ENCODE data around the gene BBS5.
"Not testable (repeated sequence)": the region's sequence is repeated elsewhere in the genome, so short reads cannot be mapped to it uniquely, and the experiment has no call there.

The BBS5 gene

DNA sequence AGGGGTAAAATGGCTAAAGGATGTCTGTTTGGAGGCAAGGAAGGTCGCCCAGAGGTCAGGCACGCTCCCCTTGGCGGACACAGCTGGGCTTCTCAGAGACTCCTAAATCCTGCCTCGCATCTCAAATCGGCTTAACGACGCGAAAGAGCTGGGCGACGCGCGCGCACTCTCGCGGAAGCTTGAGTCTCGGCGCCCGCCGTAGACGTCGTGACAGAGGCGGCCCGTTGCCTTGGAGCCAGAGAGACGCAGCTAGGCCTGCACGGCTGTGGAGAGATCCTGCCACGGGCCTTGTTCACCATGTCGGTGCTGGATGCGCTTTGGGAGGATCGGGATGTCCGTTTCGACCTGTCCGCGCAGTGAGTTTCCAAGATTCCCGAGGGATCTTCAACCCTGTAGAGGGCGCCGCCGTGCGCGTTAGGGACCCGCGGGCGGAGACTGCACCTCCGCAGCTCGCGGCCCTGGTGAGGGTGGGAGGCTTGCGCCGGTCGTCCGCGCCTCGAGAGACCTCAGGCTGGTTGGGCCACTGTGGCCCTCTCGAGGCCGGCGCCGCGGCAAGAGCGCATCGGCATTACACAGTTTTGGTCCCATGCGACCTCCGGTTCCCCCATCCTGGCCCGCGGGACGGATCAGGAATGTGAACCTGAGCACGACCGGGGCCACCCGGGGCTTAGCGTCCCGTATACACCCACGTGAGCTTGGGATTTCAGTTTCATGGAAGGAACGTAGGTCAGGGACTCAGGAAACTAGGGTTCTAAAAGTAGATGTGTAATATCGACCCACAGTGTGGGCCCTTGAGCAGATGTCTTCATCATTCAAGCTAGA is at the start of gene BBS5:
TSS of gene BBS5 (plus strand) at position 238 of the 822 bp plus-strand sequence. CDS start at position 298, 60 bp downstream.
- DNase-seq = peak; percentile 77 to 82

- not testable (repeated sequence) for DNase-seq
Observed at GRCh38 chr2:169431772-169432171, 47.5 kb upstream of the BBS5 start.

- DNase-seq = not testable (repeated sequence)
Observed at GRCh38 chr2:169434236-169434635, 45.1 kb upstream of the BBS5 start.

DNA sequence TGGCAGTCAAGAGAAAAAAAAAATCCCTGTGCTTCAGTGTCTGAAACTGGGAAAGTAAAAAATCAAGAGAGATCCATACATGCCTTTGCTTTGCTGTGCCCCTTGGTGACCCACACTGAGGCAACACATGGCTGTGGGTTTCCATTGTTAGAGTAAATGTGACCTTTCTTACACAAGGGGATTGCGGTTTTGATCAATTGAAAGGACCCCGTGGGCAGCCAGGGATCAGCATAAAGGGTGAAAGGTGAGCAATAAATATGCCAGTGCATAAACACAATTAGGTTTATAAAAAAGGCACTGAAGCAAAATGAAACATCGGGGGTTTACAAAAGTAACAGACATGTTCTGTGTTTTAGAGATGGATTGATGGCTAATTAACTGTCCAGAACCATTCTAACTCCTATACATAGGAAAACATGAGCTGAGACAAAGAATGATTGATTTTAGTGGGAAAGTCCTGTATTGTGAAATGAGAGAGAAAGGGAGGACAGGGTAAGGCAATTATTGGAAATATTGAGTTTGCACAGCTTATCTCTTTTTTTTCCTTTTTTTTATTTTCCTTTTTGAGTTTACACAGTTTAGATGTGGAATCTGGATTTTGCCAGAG is 40.7 kb upstream of the BBS5 start:
- DNase-seq = no peak

DNA sequence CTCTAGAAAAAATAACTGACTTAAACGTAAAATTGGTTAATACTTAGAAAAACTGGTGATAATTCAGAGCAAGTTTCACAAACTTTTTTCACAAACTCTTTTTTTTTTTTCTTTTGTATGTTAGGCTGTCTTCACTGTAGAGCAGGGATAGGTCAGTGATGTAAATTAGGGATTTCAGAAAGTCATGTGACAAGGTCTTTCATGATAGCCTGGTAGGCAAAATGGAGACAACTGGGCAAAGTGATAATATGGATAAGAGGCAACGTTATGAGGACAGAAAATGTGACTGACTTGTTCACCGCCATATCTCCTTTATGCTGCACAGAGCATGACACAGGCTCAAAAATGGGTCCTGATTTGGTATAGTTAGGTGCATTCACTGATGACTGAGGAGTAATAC is 39.4 kb upstream of the BBS5 start:
- DNase-seq = no peak

DNA sequence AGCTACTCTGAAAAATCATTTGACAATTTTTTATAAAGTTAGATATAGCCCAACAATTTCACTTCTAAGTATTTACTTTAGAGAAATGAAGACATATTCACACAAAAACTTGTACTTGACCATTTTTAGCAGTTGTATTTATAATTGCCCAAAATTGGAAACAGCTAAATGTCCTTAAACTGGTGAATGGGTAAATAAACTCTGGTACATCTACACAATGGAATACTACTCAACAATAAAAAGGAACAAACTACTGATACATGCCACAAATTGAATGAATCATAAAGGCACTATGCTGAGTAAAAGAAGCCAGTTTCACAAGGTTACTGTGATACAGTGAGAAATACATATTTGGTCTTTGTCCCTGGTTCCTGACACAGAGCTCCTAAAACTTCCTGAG is 32.8 kb upstream of the BBS5 start:
- no peak for DNase-seq

GRCh38 chr2:169448316-169448715 is 31.0 kb upstream of the BBS5 start:
- DNase-seq = no peak

DNA sequence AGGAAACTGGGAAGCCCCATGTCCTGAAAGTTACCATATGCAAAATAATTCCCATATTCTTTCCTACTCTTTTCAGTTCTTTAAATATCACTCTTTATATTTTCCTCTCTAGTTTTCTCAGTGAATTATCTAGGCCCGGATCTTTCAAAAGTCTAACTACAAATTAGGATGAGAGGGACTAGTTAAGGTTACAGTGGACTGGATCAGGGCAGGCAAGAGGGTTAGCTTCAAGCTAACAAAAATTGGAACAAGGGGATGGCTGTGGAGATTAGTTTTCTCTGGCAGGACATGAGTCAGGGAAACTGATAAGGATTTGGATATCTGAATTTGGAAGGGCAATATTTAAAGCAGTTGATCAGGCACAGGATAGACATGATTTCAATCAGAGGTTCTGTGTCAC is 30.4 kb upstream of the BBS5 start:
- DNase-seq = no peak

DNA sequence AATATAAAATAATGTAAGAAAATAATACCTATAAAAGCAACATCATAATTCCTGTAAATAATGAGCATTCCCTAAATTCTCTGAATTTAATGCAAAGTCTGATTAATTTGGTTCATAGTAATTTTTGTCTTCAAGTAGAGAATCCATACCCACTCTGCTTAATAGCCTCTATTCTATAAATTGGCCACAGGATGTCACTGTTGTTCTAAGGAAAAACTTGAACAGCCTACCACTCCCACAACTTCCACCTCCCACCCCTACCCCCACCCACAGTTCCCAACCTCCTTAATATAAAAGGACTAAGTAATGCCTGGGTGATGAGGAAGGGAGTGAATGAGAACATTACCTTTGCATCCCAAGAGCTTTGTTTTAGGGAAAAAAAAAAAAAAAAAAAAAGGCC is 27.2 kb upstream of the BBS5 start:
- peak; percentile 70 to 72 for DNase-seq

GRCh38 chr2:169453044-169453443 is 26.2 kb upstream of the BBS5 start:
- not testable (repeated sequence) for DNase-seq

DNA sequence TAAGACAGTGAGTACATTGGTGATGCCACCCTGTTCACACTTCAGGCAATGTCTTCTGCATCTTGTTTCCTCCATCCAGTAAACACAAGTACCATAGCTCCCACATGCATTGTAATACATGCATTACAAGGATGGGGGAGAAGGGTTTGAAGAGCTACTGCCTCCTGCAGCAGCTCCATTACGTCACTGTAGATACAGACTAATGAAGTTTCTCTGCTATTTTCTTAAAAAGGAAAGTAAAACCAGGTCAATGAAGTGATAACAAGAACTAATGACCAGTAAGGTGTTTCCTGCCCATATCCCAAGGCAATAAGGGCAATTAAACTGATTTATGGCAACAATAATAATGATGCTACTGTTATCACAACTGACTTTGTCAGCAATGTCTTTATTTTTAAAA is 18.2 kb upstream of the BBS5 start:
- DNase-seq = no peak

- DNase-seq = peak; percentile 75 to 91
Observed at GRCh38 chr2:169462896-169463695, 16.2 kb upstream of the BBS5 start.

GRCh38 chr2:169464466-169464865 is 14.8 kb upstream of the BBS5 start:
- DNase-seq = no peak

- DNase-seq = peak; percentile 34 to 41
Observed at GRCh38 chr2:169464882-169465281, 14.4 kb upstream of the BBS5 start.

- no peak for DNase-seq
Observed at GRCh38 chr2:169468841-169469240, 10.5 kb upstream of the BBS5 start.

DNA sequence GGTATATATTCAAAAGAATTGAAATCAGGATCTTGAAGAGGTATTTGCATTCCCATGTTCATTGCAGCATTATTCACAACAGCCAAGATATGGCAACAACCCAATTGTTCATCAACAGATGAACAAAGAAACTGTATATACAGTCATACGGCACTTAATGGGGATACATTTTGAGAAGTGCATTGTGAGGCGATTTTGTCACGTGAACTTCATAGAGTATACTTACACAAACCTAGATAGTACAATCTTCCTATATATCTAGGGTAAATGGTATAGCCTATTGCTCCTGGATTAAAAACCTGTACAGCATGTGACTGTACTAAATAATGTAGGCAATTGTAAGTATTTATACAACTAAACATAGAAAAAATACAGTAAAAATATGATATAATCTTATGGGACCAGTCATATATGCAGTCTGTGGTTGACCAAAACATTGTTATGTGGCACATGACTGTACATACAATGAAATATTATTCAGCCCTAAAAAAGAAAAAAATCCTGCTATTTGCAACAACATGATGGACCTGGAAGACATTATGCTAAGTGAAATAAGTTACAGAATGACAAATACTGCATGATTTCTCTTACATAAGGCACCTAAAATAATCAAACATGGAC is 9.2 kb upstream of the BBS5 start:
- DNase-seq = no peak

DNA sequence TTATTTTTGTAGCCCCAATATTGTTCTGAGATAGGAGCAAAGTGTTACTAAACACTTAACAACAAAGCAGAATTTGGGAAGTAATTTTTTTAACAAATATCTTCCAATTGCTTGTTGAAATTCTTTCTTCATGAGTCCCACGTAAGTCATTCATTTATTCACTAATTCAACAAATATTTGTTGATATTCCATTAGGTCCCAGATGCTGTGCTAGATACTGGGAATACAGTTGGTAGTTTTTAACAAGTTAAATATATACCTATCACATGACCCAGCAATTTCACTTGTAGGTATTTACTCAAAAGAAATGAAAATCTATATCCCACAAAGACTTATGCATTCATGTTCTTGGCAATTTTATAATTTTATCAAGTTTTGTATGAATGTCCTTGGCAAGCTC is 7.0 kb upstream of the BBS5 start:
- no peak for DNase-seq

- DNase-seq = no peak
Observed at GRCh38 chr2:169476459-169476858, 2.8 kb upstream of the BBS5 start.

DNA sequence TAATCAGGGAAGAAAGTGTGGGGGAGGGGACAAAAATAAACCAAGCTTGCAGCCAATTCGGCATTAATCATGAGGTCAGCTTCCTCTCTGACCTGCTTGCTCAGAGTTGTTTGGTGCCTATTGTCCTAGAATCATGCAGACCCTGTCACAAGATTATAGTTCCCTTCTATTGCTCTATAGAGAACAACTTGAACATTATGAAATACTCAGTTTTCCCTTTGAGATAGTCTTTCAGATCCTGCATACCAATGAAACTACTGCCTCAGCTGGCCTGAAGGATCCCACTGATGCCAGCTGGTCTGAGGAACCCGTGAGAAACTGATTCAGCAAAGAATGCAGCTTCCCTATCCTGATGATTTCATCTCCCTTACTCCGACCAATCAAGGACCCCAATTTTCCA is 955 bp upstream of the BBS5 start:
- DNase-seq = no peak

DNA sequence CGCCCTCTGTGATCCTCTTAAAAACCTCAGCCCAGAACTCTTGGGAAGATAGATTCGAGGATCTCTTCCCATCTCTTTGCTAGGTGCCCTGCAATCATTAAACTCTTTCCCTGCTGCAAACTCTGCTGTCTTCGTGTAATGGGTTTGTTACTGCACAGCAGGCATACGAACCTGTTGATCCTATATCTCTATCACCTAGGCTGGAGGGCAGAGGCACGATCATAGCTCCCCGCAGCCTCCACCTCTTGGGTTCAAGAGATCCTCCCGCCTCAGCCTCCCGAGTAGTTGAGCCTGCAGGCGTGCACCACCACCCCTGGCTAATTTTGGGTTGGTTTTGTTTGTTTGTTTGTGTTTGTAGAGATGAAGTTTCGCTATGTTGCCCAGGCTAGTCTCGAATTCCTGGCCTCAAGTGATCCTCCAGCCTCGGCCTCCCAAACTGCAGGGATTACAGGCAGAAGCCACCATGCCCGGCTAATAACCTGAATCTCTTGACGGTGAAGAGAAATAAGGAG is 493 bp upstream of the BBS5 start:
- DNase-seq = no peak

GRCh38 chr2:169480079-169480465 is 778 bp downstream of the BBS5 start:
- no peak for DNase-seq

GRCh38 chr2:169485650-169486138 is 6.4 kb downstream of the BBS5 start:
- no peak for DNase-seq

DNA sequence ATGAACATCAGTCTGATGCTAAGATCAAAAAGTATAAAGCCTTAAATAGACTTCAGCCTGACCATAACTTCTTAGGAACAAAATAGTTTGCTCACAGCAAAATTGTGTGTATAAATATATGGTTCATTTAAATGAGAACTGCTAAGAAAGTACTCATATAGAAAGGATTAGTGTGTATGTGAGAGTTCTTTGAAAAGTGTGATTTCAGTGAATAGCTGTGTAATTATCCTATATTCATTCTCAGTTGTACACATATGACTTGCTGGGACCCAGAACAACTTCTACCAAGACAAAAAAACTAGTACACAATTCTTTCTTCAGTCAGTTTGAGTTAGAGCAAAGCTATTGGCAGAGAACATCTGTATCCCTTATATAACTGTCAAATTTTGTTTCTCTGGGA is 7.2 kb downstream of the BBS5 start:
- no peak for DNase-seq
